CD4-positive, alpha-beta T cell treated with Interleukin-15 for 4 hours (primary cell): Measurements from ENCODE around the gene CAPN10.

Source experiments
- DNase-seq: peaks from one replicate; pipeline ENCODE4 v3.0.0-alpha.2; 2020; ENCODE audit warnings: low spot score

The CAPN10 gene

DNA sequence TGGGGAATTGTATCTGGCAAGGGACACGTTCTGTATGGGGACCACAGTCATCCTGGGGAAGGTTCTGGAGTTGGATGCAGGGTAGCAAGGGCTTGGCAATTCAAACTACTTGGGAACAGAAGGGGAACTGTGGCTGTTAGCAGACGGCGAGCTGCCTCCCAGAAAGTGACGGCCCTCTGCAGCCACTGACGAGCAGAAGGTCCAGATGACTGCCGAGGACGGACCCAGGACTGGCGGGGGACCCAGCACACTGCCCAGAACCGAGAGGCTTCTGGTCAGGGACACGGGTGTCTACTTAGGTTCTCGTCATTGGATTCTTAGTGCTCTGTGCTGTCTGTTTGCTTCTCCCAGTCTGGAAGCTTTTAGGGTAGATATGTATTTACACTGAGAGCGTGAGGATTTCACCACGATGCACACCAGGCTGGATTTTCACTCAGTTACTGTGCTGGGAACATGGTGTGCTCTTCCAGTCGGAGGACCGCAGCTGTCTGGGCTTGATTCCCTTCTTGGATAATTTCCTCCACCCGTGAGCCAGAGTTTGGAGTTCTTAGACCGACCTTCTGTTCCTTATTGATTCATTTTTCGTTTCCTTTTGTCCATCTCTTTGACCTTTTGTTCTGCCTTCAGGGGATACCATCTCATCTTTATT lies 52.1 kb downstream of the CAPN10 start:
- no peak for DNase-seq

DNA sequence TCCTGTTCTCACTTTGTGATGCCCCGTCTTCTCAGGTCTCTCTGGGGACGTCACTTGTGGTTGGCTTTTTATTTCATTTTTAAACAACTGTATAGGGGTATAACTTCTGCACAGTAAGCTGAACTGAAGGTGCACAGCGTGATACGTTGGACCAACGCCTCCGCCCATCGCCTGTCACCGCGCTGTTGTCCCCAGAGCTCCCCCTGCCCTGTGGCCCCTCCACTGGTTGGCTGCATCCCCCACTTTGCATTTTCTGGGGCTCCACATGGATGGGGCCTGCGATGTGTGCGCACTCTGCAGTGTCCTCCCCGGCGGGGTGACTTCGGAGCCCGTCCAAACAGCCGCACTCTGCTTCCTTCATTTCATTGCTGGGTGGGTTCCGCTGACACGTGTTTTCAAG lies 53.0 kb downstream of the CAPN10 start:
- DNase-seq = no peak

DNA sequence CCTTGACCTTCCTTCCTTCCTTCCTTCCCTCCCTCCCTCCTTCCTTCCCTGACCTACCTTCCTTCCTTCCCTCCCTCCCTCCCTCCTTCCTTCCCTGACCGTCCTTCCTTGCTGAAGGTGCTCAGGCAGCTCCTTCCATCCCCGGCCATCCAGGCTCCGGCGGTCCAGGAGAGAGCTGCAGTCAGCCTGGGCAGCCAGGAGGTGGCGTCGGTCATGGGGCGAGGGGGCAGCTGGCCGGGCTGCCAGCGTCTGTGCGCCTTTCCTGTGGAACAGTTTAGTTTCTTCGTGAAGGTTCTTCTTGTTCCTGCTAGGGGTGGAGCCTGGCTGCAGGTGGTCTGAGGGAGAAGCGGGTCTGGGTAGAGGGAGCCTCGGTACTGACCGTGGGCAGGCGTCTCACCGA lies 54.4 kb downstream of the CAPN10 start:
- DNase-seq = no peak

DNA sequence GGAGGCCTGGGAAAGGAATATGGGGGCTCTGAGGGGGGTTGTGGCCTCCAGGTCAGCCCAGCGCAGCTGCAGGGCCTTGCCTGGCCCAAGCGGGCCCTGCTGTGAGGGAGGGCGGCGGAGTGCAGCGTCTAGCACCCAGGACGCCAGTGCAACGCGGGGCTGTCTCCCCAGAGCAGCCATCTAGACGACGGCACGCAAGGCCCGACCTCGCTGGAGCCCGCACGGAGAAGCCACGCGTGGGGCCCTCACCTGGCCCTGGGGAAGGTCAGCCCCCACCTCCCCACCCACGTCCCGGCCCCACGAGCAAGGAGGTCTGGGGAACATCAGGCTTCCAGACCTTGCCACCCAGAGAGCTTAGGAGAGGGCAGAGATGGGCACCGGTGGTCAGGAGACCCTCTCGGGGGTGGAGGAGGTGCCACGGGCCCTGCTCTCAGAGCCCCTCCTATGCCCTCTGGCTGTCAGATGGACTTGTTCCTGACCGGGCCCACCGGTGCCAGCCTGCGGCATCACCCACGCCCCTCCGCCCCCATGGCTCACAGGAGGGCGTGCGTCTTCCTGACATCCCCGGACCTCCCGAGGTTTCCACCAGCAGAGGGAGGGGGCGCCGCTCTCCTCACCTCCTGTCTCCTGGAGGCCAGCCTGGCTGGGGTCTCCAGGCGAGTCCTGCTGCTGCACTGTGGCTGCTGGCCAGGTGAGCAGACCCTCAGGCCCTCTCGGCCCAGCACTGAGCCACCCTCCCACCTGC lies 55.7 kb downstream of the CAPN10 start:
- no peak for DNase-seq

DNA sequence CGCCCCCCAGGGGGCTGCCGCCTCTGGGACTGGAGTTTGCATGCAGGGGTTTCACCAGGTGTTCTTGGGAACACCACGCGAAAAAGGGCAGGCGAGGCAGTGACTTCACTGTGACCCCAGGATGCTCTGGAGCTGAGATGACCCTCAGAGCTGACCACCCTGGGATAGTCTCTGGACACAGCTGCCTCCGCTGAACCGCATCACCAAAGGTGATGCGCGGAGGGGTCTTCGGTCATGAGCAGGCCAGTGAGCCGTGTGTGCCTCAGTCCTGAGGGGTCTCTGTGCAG lies 56.2 kb downstream of the CAPN10 start:
- no peak for DNase-seq

DNA sequence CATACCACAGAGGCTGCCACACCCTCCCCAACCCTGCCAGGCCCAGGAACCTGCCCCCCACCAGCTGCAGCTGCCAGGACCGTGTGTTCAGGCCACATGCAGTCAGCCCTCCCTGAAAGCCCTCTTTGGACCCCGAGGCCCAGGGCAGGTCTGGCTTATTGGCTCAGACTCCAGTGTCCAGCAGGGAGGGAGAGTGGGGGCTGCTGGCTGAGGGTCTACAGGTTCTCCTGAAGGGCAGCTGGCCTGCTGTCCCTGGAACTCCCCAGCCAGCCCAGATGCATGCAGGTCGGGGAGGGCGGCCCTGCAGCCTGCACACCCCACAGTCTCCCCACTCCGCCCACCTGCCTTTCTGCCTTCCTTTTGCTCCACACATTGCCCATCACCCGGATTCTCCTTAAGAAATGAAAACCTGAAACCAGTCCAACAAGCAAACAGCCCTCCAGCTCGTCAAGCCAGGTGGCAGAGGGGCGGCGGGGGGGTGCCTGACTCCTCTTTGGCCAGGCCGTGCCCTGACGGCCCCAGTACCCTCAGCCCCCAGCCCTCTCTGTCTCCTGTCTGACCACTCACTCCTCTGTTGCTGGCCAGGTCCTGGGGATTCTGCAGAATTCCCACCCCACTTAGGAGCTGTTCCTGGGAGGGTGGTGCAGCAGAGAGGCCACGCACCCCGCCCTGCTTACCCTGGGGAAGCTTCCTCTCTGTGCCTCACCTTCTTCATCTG lies 56.7 kb downstream of the CAPN10 start:
- DNase-seq = no peak

DNA sequence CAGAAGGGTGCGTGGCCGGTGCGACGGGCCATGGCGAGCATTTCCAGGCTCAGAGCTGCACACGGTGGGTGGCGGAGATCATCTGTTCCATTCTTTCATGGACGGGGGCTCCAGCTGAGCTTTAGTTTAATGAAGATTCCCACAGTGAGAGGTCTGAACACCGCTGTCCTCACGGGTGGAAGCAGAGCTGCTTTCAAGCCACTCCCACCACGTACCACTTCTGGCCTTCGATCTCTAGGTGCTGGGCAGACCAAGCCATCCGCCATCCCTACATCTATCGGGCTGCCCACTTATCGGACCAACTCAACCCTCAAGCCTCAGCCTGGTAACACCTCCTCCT lies 57.2 kb downstream of the CAPN10 start:
- no peak for DNase-seq

DNA sequence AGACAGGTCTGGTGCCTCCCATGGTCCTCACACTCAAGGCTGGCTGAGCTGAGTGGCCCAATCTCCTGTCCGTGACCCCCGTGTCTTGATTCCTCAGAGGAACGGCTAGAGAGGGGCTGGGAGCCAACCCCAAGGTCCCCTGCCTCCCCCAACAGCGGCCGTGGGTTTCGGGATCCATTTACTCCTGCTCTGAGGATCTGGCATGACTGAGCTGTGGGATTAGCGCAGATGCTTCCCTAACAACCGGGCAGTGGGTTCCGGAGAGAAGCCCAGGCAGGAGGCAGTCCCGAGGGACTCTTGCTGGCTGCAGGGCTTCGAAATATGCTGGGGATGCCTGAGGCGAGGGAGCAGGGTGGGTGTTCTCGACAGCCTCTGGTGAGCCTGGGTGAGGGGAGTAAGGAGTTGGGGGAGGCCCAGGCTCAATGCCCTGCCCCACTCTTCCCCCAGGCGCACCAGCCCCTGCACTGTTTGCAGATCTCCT lies 57.7 kb downstream of the CAPN10 start:
- no peak for DNase-seq

DNA sequence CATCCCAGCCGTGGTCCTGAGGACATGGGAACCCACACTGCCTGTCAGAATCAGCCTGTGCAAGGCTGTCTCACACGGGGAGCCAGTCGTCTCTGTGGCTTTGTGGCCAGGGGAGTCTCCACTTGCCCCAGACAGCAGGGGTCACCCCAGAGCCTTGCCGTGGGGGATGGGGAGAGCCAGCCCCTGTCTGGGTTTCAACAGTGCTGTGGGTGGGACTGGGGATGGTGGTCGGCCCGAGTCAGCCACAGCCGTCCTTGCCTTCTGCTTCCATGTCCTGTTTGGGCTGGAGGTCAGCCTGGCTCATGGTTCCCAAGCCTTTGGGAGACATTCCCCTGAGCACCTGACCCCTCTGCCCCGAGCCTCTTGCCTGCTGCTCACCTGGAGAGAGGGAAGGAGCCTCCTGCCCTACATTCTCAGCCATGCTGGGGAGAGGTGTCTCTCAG lies 58.3 kb downstream of the CAPN10 start:
- no peak for DNase-seq

DNA sequence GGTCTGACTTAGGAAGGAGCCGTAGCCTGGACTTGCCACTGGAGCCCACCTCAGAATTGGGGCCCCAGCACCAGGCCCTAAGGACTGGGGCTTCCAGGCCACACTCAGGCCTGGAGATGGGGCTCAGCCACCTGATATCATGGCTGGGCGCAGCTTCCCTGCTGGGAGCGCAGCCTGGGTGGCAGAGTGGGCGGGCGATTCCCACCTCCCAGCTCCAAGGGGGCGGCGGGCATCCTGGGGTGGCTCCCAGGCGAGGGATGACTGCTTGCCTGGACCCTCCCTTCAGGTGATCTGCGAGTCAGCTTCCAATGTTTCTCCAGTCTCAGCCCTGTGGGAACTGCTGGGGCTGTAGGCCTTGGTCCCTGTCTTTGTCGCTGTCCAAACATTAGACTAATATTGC lies 58.8 kb downstream of the CAPN10 start:
- no peak for DNase-seq

DNA sequence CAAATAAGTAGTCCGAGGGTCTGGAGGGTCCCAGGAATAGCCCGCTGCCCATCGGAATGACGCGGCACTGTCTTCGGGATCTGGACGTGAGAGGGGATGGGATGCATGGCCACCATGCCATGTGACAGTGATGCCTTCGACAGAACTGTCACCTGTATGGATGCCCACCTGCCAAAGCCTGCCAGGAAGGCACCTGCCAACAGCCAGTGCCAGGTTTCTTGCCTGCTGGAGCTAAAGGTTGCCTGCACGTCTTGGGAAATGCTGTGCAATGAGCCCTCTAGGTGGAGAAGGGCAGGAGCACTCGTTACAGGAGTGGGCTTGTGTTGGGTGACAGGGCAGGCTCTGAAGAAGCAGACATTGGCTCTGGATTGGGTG lies 59.3 kb downstream of the CAPN10 start:
- no peak for DNase-seq

DNA sequence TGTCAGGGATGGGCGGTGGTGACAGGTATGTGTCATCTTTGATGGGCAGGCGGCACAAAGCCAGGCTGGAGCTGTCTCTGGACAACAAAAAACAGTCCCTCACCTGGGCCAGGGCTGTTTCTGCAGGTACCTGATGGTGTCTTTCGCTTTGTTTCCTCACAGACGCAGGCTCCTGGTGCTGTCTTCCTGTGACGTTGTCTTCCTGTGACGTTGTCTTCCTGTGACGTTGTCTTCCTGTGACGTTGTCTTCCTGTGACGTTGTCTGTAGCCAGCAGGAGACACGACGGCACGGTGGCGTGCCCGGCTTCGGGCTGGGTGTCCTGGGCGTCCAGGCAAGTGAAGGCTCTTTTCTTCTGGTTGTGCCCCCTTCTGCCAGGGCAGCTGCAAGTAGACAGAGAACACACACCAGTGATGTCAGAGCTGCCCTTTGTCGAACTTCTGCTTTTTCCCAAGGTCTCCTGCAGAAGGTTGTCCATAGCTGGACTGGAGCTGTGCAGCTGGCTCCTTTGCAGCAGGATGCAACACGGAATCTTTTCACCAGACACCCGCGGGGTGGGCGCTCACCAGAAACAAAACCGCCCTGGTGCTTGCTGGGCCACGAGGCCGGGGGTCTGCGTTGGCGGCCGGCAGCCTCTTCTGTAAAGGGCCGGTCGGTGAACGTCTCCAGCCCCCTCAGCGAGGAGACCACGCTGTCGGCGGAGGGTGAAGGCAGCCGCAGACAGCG lies 59.8 kb downstream of the CAPN10 start:
- peak; percentile 42 for DNase-seq

DNA sequence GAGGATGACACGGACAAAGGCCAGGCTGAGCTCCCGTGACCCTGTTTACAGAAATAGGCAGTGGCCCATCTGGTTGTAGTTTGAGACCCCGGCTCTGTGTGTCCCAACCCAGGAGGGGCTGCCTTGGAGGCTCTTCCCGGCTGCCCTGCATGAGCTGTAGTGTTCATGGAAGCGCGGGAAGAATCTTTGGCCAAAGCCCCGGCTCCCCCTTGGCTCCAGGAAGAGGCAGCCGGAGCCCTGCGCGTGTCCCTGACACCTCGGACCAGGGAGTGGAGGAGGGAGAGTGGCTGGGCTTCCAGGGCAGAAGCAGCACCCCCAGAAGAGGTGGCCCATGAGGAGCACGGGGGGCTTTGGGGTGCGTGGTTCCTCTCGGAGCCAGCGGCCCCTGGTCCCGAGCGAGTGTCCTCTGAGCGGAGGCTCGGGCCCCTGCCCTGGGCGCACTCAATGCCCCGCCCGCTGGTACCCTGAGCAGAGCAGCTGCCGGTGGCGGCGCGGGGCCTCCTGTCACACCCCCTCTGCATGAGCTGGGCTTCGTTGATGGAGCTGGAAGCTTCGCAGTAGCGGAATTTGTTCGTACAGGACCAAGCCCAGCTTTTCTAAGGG lies 60.5 kb downstream of the CAPN10 start:
- no peak for DNase-seq

DNA sequence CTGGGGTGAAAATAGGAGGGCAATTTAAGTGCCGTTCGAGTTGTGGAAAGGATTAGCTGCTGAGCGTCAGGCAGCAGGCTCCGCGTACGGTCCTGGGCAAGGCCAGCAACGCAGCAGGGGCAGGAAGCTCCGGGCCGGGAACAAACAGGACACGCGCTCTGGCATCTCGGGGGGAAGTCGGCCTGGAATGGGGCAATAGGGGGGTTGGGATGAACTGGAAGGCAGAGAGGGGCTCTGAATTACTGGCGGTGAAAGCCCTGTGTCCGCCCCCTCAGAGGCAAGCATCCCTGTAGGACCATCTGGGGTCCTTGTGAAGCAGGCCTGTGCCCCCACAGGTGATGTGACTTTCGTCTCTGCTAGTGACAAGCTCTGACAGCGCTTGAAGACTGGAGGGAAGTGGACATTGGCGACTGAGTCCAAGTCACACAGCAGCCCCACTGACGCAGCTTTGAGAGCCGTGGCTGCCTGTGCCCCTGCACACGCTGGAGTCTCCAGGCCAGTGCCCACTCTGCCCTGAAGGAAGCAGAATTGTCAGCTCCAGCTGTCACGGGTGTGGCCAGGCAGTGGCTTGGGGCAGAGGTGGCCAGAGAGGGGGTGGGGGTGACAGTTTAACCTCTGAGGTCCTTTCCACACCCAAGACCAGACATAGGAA lies 61.1 kb downstream of the CAPN10 start:
- no peak for DNase-seq

DNA sequence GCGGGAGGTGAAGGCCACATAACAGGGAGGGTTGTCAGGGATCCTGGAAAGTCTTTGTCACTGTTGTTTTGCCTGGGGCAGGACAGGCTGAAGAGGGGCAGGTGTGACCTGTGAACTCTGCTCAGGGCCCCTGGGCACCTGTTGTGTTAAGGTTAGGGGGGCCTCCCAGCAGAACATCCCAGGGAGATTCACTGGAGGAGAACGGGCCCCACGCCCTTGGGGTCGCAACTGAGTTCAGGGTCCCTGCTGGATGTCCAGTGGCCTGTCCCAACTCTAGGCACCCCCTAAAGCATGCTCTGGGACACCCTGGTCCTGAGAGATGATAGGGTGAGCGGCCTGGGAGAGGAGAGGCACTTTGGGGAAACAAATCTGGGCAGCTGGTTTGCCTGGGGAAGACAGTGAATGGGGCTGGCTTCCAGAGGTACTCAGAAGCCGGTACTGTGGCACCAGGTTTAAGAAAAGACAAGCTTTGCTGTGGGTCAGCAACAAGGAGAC lies 61.7 kb downstream of the CAPN10 start:
- DNase-seq = no peak
